Thoracic aorta (tissue), 2 donors: ENCODE measurements around the gene KIF26B. TPM values are rescaled to one million over a fixed set of nuclear protein-coding genes. Genes with fewer than 3 reads are reported as not detected.

Experiments used
- ATAC-seq: fragments of 150-250 bp; one replicate; pipeline ENCODE4 v1.8.0; 2017; ENCODE audit warnings: low read depth; ENCODE audit not compliant: insufficient number of reproducible peaks, low FRiP score
- DNase-seq: peaks from one replicate; pipeline ENCODE4 v3.0.0-alpha.2; 2020; ENCODE audit warnings: low spot score
- H3K27ac ChIP-seq, 2 donors: fragments of 200-600 bp; sonication (generic); 1 replicate in 1 of 2; 2 replicates in 1 of 2; pipeline ENCODE4 v1.5.1; 2016; ENCODE audit warnings: mild to moderate bottlenecking in 2 of 2, moderate library complexity in 2 of 2
- H3K27me3 ChIP-seq: fragments of 200-600 bp; sonication (generic); replicated peaks from 2 replicates; pipeline ENCODE4 v1.6.0; 2016; ENCODE audit warnings: mild to moderate bottlenecking; ENCODE audit not compliant: insufficient read depth
- H3K36me3 ChIP-seq: fragments of 200-600 bp; sonication (generic); one replicate; pipeline ENCODE4 v1.5.1; 2016
- H3K4me1 ChIP-seq, 2 donors: fragments of 200-600 bp; sonication (generic); 1 replicate in 1 of 2; 2 replicates in 1 of 2; pipeline versions ENCODE4 v1.5.1 to v1.6.0; 2016; ENCODE audit warnings: low read depth in 2 of 2, mild to moderate bottlenecking in 1 of 2; ENCODE audit not compliant: control insufficient read depth in 1 of 2
- H3K4me3 ChIP-seq: fragments of 200-600 bp; sonication (generic); 2 replicates; pipeline ENCODE4 v1.5.1; 2016; ENCODE audit warnings: mild to moderate bottlenecking
- H3K9me3 ChIP-seq: fragments of 200-600 bp; sonication (generic); 2 replicates; pipeline ENCODE4 v1.5.1; 2016
- total RNA-seq, 2 donors: library from RNA; depleted of rRNA; stranded (reverse); fragments of >200 nt; gene quantifications; one replicate each; pipeline versions ENCODE4 v1.1.0 to v1.2.3, GENCODE V29; 2016
- TF ChIP-seq, protein P1 (sequence below): fragments of 200-600 bp; sonication (generic); IDR thresholded peaks from one replicate; pipeline ENCODE4 v1.5.1; 2019; ENCODE audit warnings: antibody characterized with exemption

Gene KIF26B
- total RNA-seq, 2 donors from 2014 or later: 0.14 to 0.41 TPM

DNA sequence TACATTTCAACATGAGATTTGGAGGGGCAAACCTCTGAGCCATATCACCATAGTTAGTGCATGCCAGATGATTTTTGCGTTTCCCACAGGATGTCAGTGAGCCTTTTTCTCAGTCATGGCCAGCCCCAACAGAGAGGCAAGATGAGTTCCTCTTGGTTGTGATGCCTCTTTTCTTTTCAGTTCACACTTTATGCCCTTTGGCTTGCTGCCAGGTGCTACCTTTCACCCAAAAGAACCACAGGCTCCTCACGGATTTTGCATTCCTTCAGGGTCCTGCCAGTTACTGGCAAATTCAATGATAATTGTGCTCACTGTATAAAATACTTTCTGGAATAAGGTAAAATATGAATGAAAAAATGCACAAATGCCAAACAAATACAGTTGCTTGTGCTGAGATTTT lies 411.3 kb downstream of the KIF26B start:
- no peak for ATAC-seq
- Histone ChIP-seq H3K27me3 (no peaks in the 10 kb centered on the region), H3K4me3 (no peak overlapping the region), H3K4me1 (no peaks in the 10 kb centered on the region), H3K27ac (no peak overlapping the region), H3K9me3 (no peaks in the 10 kb centered on the region), H3K36me3 (no peaks in the 10 kb centered on the region)
- no peak for DNase-seq
- TF ChIP-seq, protein P1, sequence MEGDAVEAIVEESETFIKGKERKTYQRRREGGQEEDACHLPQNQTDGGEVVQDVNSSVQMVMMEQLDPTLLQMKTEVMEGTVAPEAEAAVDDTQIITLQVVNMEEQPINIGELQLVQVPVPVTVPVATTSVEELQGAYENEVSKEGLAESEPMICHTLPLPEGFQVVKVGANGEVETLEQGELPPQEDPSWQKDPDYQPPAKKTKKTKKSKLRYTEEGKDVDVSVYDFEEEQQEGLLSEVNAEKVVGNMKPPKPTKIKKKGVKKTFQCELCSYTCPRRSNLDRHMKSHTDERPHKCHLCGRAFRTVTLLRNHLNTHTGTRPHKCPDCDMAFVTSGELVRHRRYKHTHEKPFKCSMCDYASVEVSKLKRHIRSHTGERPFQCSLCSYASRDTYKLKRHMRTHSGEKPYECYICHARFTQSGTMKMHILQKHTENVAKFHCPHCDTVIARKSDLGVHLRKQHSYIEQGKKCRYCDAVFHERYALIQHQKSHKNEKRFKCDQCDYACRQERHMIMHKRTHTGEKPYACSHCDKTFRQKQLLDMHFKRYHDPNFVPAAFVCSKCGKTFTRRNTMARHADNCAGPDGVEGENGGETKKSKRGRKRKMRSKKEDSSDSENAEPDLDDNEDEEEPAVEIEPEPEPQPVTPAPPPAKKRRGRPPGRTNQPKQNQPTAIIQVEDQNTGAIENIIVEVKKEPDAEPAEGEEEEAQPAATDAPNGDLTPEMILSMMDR: no peak

DNA sequence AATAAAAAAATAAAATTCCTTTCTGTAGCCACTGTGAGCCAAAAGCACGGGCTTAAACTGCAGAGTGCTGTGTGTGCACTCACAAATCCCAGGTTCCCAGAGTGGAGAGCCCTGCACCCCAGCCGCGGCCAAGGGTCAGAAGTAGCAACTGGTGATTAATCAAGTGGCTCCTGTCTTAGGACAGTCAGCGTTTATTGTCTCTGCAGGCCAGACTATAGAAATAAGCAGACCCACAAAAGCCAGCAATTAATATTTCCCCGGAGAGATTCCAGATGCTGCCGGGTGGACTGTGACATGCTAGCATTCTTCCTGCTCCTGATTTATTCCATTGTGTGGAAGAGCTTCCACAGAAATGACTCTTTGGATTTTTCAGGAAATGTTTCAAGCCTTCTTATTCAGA lies 412.2 kb downstream of the KIF26B start:
- DNase-seq: no peak
- ATAC-seq: no peak
- Histone ChIP-seq H3K27ac (no peak overlapping the region), H3K9me3 (no peaks in the 10 kb centered on the region), H3K4me3 (no peak overlapping the region), H3K36me3 (no peaks in the 10 kb centered on the region), H3K27me3 (no peaks in the 10 kb centered on the region), H3K4me1 (no peaks in the 10 kb centered on the region)
- TF ChIP-seq, protein P1: no peak

DNA sequence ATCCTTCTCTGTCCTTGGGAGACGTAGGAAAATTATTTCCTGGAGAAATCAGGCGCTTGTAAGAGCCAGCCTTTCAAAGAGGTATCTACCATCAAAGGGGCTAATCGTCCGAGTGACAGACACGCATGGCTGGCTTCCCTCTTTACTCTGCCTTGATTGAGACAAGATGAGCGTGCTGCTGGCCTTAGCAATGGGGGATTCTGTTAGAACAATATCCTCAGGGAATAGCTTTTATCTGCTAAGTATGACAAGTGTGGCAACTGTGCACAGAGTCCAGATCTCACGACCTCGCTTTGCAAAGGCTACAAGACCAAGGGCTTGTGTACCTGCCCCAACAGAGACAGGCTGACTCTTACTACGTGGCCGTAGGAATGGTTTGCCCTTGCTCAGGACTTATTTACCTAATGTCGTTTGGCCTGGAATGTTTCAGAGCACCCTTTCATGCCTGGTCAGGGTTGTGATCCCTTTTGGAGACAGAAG lies 417.1 kb downstream of the KIF26B start:
- ATAC-seq: no peak
- TF ChIP-seq, protein P1: no peak
- Histone ChIP-seq H3K9me3 (no peaks in the 10 kb centered on the region), H3K36me3 (no peaks in the 10 kb centered on the region), H3K4me1 (no peaks in the 10 kb centered on the region), H3K4me3 (no peak overlapping the region), H3K27ac (no peak overlapping the region), H3K27me3 (no peaks in the 10 kb centered on the region)
- no peak for DNase-seq

DNA sequence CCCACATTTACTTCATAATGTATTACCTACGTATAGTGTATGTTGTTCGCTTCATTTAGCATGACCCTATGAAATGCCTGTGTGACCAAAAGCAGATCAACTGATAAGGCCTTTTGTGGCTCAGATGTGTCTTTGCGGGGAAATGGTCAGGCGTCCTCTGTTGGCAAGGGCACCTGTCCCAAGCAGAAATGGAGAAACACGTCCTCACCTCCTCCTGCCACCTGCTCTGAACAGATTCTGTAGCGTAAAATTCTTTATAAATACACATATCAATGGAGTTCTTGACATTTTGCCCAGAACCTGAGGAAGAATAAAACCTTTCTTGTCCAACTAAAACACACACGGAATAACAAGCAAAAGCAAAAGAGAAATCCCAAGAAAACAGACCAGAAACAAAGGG lies 417.9 kb downstream of the KIF26B start:
- Histone ChIP-seq H3K4me1 (no peaks in the 10 kb centered on the region), H3K27me3 (no peaks in the 10 kb centered on the region), H3K36me3 (no peaks in the 10 kb centered on the region), H3K4me3 (no peak overlapping the region), H3K9me3 (no peaks in the 10 kb centered on the region), H3K27ac (no peak overlapping the region)
- TF ChIP-seq, protein P1: no peak
- DNase-seq (no peak), ATAC-seq (no peak)

DNA sequence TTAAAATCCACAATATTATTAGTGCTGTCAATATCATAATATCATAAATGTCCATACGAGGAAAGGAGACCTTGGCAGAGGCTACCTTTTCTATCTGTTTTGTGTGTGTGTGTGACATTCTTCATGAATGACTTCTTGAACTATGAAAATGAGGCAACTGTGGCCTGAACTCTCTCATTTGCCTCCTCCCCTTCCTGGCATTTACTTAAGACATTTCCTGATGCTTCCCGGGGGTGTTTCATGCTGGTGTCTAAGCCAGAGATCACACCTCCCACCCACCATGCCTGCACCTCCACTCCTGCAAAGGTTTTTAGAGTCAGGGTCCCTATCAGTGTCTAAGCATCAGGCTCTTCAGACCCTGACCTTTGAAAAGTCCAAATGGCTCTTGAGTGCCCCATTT lies 420.9 kb downstream of the KIF26B start:
- Histone ChIP-seq H3K9me3 (no peaks in the 10 kb centered on the region), H3K4me1 (no peaks in the 10 kb centered on the region), H3K36me3 (no peaks in the 10 kb centered on the region), H3K4me3 (no peak overlapping the region), H3K27me3 (no peaks in the 10 kb centered on the region), H3K27ac (no peak overlapping the region)
- DNase-seq: no peak
- TF ChIP-seq, protein P1: no peak
- no peak for ATAC-seq
